GM12875 (cell line): Measurements from ENCODE around the gene FEM1C.
"Not testable (repeated sequence)": the region's sequence is repeated elsewhere in the genome, so short reads cannot be mapped to it uniquely, and the experiment has no call there.

Experiments used
- H3K4me3 ChIP-seq: one replicate; pipeline ENCODE4 v1.5.1; 2011; ENCODE audit warnings: low read depth, low read length, control low read depth
- CTCF ChIP-seq: IDR thresholded peaks from 2 replicates; pipeline ENCODE4 v1.5.1; 2011; ENCODE audit warnings: low read depth, mild to moderate bottlenecking, control low read depth, inconsistent platforms, low read length, moderate library complexity, borderline replicate concordance; ENCODE audit not compliant: insufficient read depth

FEM1C gene

DNA sequence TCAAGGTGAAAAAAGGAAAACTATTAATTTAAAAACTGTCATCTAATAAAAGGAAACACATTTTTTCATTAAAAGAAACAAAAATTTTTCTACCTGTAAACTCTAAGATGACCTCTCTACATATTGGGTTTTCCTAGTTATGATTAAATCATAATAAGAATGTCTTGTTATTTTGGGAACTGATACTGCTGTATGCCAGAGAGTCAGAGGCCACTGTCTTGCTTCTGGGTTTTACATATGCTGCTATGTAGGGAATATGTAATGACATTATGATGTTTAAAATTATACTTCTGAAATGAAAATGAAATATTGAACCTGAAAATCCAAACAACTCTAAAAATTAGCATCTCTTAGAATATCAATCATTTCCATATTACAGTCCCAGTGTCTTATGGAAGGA is 63.7 kb downstream of the FEM1C start:
- no peak for TF ChIP-seq CTCF

GRCh38 chr5:115480271-115480670 is 64.3 kb downstream of the FEM1C start:
- TF ChIP-seq CTCF: no peak
- H3K4me3 ChIP-seq: no peak overlapping the region

More for the DNA sequence above, 63.7 kb downstream of the FEM1C start:
- H3K4me3 ChIP-seq: no peak overlapping the region

GRCh38 chr5:115479166-115479873 is 65.3 kb downstream of the FEM1C start:
- not testable (repeated sequence) for H3K4me3 ChIP-seq

DNA sequence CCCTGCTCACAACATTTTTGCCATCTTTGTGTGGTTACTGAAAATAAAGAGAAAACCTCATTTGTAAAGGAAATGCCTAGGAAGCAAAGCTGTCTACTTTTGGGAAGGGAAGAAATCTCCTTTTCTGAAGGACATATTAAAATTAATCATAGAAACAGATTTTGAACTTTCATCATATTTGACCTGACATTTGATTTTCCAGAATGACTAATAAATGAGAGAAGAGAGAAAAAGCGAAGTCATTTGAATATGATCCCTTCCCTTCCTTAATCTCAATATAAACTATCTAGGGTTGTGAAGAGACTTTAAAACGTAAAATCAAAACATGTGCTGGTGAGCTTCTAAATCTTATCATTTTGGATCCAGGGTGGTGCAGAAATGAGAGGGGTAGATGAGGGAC is 66.3 kb downstream of the FEM1C start:
- H3K4me3 ChIP-seq: no peak overlapping the region
- TF ChIP-seq CTCF: no peak

GRCh38 chr5:115477581-115477980 is 67.0 kb downstream of the FEM1C start:
- TF ChIP-seq CTCF: no peak
- H3K4me3 ChIP-seq: no peak overlapping the region

GRCh38 chr5:115475788-115476187 is 68.8 kb downstream of the FEM1C start:
- H3K4me3 ChIP-seq: no peak overlapping the region
- no peak for TF ChIP-seq CTCF

DNA sequence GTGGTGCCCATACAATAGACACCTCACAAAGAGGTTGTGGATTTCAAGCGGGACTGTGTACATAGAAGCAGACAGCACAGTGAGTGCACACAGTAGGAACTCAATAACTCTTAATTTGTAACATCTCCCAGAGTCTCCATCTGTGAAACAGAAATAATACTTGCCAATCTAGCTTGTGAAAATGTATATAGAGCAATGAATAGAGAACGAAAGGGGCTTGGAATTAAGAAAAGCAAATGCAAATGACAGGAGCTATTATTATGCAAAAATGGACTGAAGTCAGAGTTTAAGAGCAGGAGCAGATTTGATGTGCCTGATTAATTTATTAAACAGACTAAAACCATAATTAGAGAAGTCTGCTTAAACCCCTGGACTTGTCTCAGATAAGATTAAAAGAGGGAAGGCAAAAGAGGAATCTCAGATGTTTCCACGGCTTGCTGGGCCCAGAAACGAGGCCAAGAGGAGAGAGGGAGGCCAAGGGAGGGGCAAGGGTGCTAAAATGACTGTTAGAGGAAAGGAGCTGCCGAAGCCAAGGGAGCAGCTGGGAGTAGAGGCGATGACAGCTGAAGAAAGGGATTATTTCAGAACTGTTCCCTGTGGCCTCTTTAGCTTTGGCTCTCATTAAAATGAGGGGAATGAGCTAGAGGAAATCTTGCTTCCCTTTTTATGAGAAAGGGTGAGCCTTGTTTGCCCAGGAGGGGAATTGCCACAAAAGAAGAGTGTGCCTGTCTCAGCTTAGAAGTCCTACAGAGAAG is 72.1 kb downstream of the FEM1C start:
- TF ChIP-seq CTCF: no peak

More for the DNA sequence above, 72.1 kb downstream of the FEM1C start:
- no peak overlapping the region for H3K4me3 ChIP-seq
